MM.1S (cell line): ENCODE results near the gene ESCO1.

ENCODE experiments used
- DNase-seq: peaks from one replicate; pipeline ENCODE4 v3.0.0-alpha.2; 2015
- H2AFZ ChIP-seq: fragments of 300-600 bp; sonication (generic); 2 replicates; pipeline ENCODE4 v1.6.0; 2016; ENCODE audit warnings: antibody characterized with exemption, low read length
- H3F3A ChIP-seq: fragments of 300-600 bp; sonication (generic); 2 replicates; pipeline ENCODE4 v1.6.1; 2016; ENCODE audit warnings: mild to moderate bottlenecking, antibody characterized with exemption, low read length, moderate library complexity, mixed read lengths; ENCODE audit not compliant: insufficient read depth
- H3K27ac ChIP-seq: fragments of 300-600 bp; sonication (generic); 2 replicates; pipeline ENCODE4 v1.5.1; 2016; ENCODE audit warnings: mild to moderate bottlenecking, low read length
- H3K27me3 ChIP-seq: fragments of 300-600 bp; sonication (generic); replicated peaks from 2 replicates; pipeline ENCODE4 v1.6.0; 2016; ENCODE audit warnings: low read length; ENCODE audit not compliant: insufficient read depth
- H3K36me3 ChIP-seq: fragments of 300-600 bp; sonication (generic); replicated peaks from 2 replicates; pipeline ENCODE4 v1.6.1; 2016; ENCODE audit warnings: mild to moderate bottlenecking, low read length, mixed read lengths; ENCODE audit not compliant: insufficient read depth
- H3K4me1 ChIP-seq: fragments of 300-600 bp; sonication (generic); 2 replicates; pipeline ENCODE4 v1.6.1; 2016; ENCODE audit warnings: low read length, mixed read lengths
- H3K4me2 ChIP-seq: fragments of 300-600 bp; sonication (generic); 2 replicates; pipeline ENCODE4 v1.6.0; 2016; ENCODE audit warnings: low read depth, low read length
- H3K4me3 ChIP-seq: fragments of 300-600 bp; sonication (generic); 2 replicates; pipeline ENCODE4 v1.5.1; 2016; ENCODE audit warnings: low read length, mixed read lengths
- H3K79me2 ChIP-seq: fragments of 300-600 bp; sonication (generic); 2 replicates; pipeline ENCODE4 v1.6.1; 2016; ENCODE audit warnings: mixed run types, low read length, mixed read lengths
- H3K9ac ChIP-seq: fragments of 300-600 bp; sonication (generic); 2 replicates; pipeline ENCODE4 v1.6.1; 2016; ENCODE audit warnings: low read length, mixed read lengths
- H3K9me2 ChIP-seq: fragments of 300-600 bp; sonication (generic); replicated peaks from 2 replicates; pipeline ENCODE4 v1.6.1; 2016; ENCODE audit warnings: mild to moderate bottlenecking, low read length, mixed read lengths; ENCODE audit not compliant: insufficient read depth
- H3K9me3 ChIP-seq: fragments of 300-600 bp; sonication (generic); replicated peaks from 2 replicates; pipeline ENCODE4 v1.6.1; 2016; ENCODE audit warnings: mild to moderate bottlenecking, low read length, mixed read lengths; ENCODE audit not compliant: insufficient read depth
- H4K20me1 ChIP-seq: fragments of 300-600 bp; sonication (generic); 2 replicates; pipeline ENCODE4 v1.6.1; 2016; ENCODE audit warnings: mild to moderate bottlenecking, low read length, moderate library complexity, mixed read lengths; ENCODE audit not compliant: insufficient read depth
- CTCF ChIP-seq: fragments of 300-600 bp; sonication (generic); IDR thresholded peaks from 2 replicates; pipeline ENCODE4 v1.5.1; 2016; ENCODE audit warnings: antibody characterized with exemption, low read length, mixed read lengths
- EZH2 ChIP-seq: fragments of 300-600 bp; sonication (generic); optimal IDR thresholded peaks from 2 replicates; pipeline ENCODE3; 2017; ENCODE audit warnings: low read depth, mild to moderate bottlenecking, antibody characterized with exemption, low read length, mixed read lengths
- EZH2phosphoT487 ChIP-seq: fragments of 300-600 bp; sonication (generic); IDR thresholded peaks from 2 replicates; pipeline ENCODE4 v1.6.1; 2018; ENCODE audit warnings: antibody characterized with exemption, low read length

The ESCO1 gene

GRCh38 chr18:21483051-21483450 lies 117.5 kb downstream of the ESCO1 start:
- no peak overlapping the region for H3K27ac ChIP-seq
- no peaks in the 10 kb centered on the region for H3K4me1 ChIP-seq
- H4K20me1 ChIP-seq = no peaks in the 10 kb centered on the region
- no peak overlapping the region for H3K4me3 ChIP-seq
- no peaks in the 10 kb centered on the region for H3F3A ChIP-seq
- H3K9ac ChIP-seq = no peak overlapping the region
- H3K36me3 ChIP-seq = no peaks in the 10 kb centered on the region
- H3K79me2 ChIP-seq = no peaks in the 10 kb centered on the region
- H3K9me3 ChIP-seq = no peaks in the 10 kb centered on the region
- DNase-seq = no peak
- no peaks in the 10 kb centered on the region for H3K27me3 ChIP-seq
- no peak overlapping the region for H2AFZ ChIP-seq
- TF ChIP-seq EZH2phosphoT487 (no peak), CTCF (no peak), EZH2 (no peak)
- no peaks in the 10 kb centered on the region for H3K9me2 ChIP-seq
- no peak overlapping the region for H3K4me2 ChIP-seq

GRCh38 chr18:21481739-21482138 lies 118.8 kb downstream of the ESCO1 start:
- no peak overlapping the region for H2AFZ ChIP-seq
- no peak for TF ChIP-seq EZH2
- TF ChIP-seq EZH2phosphoT487 = no peak
- no peak for TF ChIP-seq CTCF
- no peaks in the 10 kb centered on the region for H3K36me3 ChIP-seq
- DNase-seq = no peak
- no peak overlapping the region for H3K4me3 ChIP-seq
- H3K27ac ChIP-seq = no peak overlapping the region
- H3K4me2 ChIP-seq = no peak overlapping the region
- no peaks in the 10 kb centered on the region for H3K9me3 ChIP-seq
- H4K20me1 ChIP-seq = no peaks in the 10 kb centered on the region
- no peaks in the 10 kb centered on the region for H3K27me3 ChIP-seq
- no peaks in the 10 kb centered on the region for H3K9me2 ChIP-seq
- H3K79me2 ChIP-seq = no peaks in the 10 kb centered on the region
- H3K9ac ChIP-seq = no peak overlapping the region
- no peaks in the 10 kb centered on the region for H3F3A ChIP-seq
- H3K4me1 ChIP-seq = no peaks in the 10 kb centered on the region

DNA sequence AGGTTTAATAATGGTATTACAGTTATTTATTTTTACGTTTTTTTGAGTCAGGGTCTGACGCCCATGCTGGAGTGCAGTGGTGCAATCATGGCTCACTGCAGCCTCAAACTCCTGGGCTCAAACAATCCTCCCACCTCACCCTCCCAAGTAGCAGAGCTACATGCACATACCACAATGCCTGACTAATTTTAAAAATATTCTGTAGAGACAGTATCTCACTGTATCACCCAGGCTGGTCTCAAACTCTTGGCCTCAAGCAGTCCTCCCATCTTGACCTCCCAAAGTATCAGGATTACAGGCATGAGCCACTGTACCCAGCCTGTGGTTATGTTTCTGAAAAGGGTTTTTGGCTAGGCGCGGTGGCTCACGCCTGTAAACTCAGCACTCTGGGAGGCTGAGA lies 120.8 kb downstream of the ESCO1 start:
- Histone ChIP-seq H3F3A (no peaks in the 10 kb centered on the region), H3K36me3 (no peaks in the 10 kb centered on the region), H3K27me3 (no peaks in the 10 kb centered on the region), H3K4me2 (no peak overlapping the region), H3K9me3 (no peaks in the 10 kb centered on the region), H3K27ac (no peak overlapping the region), H3K4me3 (no peak overlapping the region), H3K9ac (no peak overlapping the region), H3K79me2 (no peaks in the 10 kb centered on the region), H3K4me1 (no peaks in the 10 kb centered on the region), H2AFZ (no peak overlapping the region), H3K9me2 (no peaks in the 10 kb centered on the region), H4K20me1 (no peaks in the 10 kb centered on the region)
- no peak for DNase-seq
- TF ChIP-seq EZH2phosphoT487 (no peak), CTCF (no peak), EZH2 (no peak)
